Effector CD4-positive, alpha-beta T cell (primary cell): Measurements from ENCODE around the gene RAPGEFL1.
A peak's percentile ranks its signal among the peaks of the same experiment; 100 is the strongest.
"Not testable (repeated sequence)": the region's sequence is repeated elsewhere in the genome, so short reads cannot be mapped to it uniquely, and the experiment has no call there.

Experiments
- DNase-seq: peaks from one replicate; pipeline ENCODE4 v3.0.0-alpha.2; 2020

Gene RAPGEFL1

GRCh38 chr17:40218006-40218739 lies 40.9 kb downstream of the RAPGEFL1 start:
- DNase-seq: no peak

GRCh38 chr17:40218740-40219593 lies 41.7 kb downstream of the RAPGEFL1 start, which contains the start of gene WIPF2:
Gene WIPF2 (plus strand): TSS chr17:40219304. CDS start chr17:40256460, 37,156 bp downstream.
- DNase-seq: peak; percentile 94

- DNase-seq: peak; percentile 25
Observed at GRCh38 chr17:40219594-40220338, 42.5 kb downstream of the RAPGEFL1 start.

- DNase-seq: no peak
Observed at GRCh38 chr17:40224718-40225550, 47.7 kb downstream of the RAPGEFL1 start.

- DNase-seq: not testable (repeated sequence)
Observed at GRCh38 chr17:40229146-40229545, 51.9 kb downstream of the RAPGEFL1 start.

GRCh38 chr17:40230670-40231069 lies 53.4 kb downstream of the RAPGEFL1 start:
- DNase-seq: no peak

GRCh38 chr17:40231928-40232327 lies 54.7 kb downstream of the RAPGEFL1 start:
- not testable (repeated sequence) for DNase-seq

- DNase-seq: no peak
Observed at GRCh38 chr17:40241252-40241834, 64.1 kb downstream of the RAPGEFL1 start.

GRCh38 chr17:40242774-40243173 lies 65.5 kb downstream of the RAPGEFL1 start:
- no peak for DNase-seq

- no peak for DNase-seq
Observed at GRCh38 chr17:40243761-40244160, 66.5 kb downstream of the RAPGEFL1 start.

GRCh38 chr17:40244255-40244654 lies 67.0 kb downstream of the RAPGEFL1 start:
- DNase-seq: no peak
